ENCODE measurements around the gene RAB11FIP3.

RAB11FIP3 gene

DNA sequence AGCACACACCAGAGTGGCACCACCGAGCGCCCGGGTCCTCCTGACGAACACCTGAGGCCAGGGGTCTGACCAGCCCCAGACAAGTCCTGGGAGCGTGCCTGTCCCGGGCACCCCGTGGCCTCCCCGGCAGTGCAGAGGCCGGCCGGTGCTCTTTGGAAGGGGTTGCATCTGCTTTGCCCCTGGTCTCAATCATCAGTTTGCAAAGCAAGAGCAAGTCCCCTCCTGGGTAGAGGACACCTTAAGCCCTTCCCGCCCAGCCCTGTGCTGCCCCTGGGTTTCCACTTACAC lies 90.4 kb downstream of the RAB11FIP3 start:
- DNase-seq (ENCODE audit: low read depth in 2 of 2), result no peak

DNA sequence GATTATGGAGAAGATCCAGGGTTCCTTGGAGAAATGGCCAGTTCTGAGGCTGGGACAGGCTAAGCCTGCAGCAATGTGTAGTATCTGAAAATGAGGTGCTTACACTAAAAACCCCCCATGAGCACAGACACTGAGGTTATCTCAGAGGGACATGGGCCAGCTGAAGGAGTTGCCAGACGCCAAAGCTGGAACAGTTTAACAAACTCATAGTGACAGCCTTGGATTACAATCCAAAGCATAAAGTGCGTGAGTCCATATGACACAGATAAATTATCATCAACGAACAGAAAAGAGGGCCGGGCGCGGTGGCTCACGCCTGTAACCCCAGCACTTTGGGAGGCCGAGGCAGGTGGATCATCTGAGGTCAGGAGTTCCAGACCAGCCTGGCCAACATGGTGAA lies 90.9 kb downstream of the RAB11FIP3 start:
- DNase-seq (ENCODE audit: low read depth in 2 of 2), result no peak

DNA sequence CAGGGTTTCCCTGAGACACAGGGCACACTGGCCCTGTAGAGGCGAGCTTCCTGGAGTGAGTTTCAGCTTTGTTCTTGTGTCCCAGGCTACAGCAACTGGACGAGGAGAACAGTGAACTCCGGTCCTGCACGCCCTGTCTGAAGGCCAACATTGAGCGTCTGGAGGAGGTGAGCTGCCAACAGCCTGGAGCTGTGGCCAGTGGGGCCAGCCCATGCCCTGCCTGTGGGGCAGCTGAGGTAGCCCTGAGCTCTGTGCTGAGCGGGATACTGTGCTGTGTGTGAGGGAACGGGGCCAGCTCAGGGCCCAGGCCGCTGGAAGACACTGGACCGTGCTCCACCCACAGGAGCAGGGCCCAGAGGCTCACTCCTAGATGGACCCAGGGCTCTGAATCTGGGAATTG lies 93.4 kb downstream of the RAB11FIP3 start:
- DNase-seq (ENCODE audit: low read depth in 2 of 2), result no peak

DNA sequence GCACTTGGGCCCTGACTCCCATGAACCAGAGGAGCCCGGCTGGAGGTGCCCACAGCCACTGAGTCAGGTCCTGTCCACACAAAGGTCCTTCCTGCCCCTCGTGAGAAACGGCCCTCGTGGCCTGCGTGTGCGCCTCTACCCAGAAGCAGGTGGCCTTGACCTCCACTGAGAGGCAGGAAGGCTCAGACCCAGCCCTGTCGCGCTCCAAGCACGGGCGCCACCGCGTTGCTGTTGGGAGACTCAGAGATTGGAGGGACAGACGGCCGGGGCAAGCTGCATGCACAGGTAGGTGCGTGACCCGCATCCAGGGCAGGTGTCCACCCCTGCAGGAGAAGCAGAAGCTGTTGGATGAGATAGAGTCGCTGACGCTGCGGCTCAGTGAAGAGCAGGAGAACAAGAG lies 94.0 kb downstream of the RAB11FIP3 start:
- no peak for DNase-seq (ENCODE audit: low read depth in 2 of 2)

DNA sequence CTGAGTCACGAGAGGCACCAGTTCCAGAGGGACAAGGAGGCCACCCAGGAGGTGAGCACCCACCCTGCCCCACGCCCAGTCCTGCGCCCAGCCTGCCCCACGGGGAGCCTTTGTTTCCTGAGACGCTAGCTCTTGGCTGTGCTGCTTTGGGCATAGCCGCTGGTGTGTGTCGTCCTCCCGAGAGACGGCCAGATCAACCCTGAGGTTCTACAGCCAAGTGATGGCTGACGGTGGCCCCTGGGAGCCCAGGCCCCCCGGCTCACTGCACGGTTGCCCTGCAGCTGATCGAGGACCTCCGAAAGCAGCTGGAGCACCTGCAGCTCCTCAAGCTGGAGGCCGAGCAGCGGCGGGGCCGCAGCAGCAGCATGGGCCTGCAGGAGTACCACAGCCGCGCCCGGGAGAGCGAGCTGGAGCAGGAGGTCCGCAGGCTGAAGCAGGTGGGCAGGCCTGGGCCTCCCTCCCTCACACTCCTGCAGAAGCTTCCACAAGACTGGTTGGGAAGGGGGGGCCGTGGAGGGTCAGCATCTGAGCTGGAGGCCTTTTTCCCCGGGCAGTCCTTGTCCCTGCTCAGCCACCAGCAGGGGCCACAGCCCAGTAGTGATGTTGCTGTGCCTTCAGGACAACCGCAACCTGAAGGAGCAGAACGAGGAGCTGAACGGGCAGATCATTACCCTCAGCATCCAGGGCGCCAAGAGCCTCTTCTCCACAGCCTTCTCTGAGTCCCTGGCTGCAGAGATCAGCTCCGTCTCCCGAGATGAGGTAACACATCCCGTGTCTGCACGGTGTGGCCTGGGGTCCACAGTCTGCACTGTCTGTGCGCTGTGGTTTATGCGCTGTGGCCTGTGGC lies 94.6 kb downstream of the RAB11FIP3 start:
- no peak for DNase-seq (ENCODE audit: low read depth in 2 of 2)

DNA sequence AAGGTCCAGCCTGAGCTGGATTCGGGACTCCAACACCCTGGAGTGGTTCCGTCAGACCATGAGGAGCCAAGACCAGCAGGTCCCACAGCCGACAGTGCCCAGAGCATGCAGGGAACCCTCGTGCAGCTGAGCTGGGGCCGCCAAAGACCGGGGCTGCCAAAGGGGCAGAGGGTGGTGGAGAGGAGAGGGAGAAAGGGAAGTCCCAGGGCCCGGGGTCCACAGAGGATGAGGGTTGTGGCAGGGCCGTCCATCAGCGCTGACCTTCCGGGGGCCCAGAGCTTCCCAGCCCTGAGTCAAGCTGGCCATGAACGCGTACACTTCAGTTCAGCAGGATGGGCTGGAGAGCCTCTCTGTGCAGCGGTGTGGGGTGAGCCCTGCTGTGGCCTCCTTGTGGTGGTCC lies 95.4 kb downstream of the RAB11FIP3 start:
- DNase-seq (ENCODE audit: low read depth in 2 of 2), result no peak

DNA sequence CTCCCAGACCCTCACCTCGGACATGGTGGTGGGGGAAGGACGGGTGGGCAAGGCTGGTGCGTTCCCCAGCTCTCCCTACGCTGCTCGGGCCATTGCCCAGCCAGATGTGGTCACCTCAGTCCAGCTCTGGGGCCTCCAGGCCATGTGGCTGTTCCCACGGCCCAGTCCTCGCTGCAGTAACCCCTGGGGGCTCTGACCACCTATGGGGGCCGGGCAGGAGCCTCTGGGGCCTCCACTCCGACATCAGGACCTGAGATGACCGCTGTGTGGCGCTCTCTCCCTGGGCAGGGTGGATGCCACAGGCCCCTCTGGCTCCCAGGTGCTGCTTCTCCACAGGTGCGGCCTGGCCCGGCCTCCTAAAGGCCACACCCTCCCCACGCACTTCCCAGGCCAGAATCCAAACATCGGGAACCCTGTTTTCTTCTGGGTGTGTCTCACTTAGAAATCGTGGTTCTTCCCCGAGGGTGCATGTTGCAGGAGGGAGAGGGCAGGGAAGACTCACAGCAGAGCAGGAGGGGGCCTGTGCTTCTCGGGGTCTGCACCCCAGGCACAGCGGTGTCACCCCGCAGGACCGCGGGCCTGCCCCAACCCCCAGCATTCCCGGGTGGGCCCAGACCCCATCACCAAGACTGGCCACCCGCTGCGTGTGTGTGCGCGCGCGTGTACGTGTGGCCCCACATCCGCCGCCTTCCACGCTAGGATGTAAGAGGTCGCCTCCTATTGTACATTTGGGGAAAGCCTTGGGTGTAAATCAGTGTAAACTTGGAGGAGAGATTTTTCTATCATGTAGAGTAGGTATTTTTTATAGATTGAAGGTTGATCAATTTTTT lies 96.1 kb downstream of the RAB11FIP3 start:
- no peak for DNase-seq (ENCODE audit: low read depth in 2 of 2)

DNA sequence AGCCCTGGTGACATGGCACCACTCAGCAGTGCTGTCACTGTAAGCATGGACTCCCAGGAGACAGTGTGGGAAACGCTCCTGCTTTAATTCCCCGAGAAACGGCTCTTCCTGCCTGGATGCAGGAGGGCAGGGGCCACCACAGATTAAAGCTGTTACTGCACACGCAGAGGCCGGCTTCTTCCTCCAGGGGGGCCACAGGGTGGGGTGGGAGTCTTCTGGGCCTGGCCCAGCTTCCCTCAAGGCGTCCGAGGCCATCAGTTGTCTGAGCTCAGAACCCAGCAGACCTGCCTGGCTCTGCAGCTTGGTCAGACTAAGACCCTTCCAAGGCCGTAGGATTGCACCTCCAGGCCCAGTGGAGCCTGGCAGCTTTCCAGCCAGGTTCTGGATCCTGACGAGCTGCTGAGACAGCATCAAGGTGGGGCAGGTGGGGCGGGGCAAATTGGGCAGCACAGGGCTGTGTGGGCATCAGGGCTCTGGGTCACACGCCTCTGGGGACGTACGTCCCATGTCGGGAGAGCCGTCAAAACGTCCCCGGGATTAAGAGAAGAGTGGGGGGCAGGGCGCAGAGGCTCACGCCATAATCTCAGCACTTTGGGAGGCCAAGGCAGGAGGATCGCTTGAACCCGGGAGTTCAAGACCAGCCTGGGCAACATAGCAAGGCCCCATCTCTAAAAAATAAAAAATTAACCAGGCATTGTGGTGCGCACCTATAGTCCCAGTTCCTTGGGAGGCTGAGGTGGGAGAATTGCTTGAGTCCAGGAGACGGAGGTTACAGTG lies 97.1 kb downstream of the RAB11FIP3 start:
- DNase-seq (ENCODE audit: low read depth in 2 of 2), result no peak

DNA sequence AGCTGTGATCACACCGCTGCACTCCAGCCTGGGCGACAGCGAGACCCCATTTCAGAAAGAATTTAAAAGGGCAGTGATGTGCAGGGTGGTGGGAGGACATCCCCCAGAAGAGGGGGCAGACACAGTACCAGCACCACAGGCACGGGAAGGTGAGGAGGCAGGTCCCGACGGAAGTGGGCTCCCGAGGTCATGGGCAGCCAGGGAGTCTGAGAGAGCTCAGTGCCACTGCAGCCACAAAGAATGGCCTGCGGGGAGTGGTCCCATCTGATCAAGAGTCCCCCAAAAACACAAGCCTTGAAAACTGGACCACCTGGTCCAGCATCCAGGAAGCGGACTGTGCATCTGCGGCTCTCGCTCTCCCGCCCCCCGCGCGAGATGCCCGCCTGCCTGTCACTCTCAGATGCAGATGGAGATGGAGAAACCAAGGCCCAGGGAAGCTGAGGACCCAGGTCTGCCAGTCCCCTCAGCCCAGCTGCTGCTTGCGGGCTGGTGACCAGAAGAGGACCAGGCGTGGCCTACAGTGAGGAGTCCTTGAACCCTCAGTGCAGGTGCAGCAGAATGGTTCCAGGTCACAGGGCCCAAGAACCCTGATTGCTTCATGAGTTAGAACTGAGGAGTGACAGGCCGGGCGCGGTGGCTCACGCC lies 97.8 kb downstream of the RAB11FIP3 start:
- DNase-seq (ENCODE audit: low read depth in 2 of 2), result no peak

DNA sequence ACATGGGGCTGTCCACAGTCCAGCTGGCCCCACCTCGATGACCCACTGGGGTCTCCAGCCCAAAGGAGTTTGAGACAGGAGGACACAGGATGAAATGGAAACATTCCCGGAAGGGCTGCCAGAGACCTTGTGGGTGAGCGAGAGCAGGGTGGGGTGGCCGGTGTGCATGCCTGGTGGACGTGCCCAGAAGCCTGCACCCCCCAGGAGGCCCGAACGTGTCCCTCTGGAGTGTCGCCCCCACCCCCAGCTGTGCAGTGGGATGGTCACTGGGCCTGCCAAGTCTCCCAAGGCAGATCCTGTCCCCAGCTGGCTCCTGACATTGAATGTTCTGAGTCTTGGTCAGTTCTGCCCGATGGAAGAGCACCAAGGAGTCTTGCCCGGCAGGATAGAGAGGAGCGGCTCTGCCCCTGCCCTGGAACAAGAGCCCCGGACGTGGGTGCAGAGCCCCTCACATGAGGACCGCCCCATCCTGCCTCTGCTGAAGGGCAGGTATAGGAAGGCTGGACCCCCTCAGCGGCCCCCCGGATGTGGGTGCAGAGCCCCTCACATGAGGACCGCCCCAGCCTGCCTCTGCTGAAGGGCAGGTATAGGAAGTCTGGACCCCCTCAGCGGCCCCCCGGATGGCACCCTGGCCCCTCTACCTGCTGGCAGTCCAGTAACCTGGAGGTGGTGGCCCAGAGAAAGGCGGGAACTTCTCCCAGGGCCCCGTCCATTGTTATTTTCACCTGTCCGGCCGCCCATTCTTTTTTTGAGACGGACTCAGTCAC lies 99.0 kb downstream of the RAB11FIP3 start:
- DNase-seq (ENCODE audit: low read depth in 2 of 2), result no peak

DNA sequence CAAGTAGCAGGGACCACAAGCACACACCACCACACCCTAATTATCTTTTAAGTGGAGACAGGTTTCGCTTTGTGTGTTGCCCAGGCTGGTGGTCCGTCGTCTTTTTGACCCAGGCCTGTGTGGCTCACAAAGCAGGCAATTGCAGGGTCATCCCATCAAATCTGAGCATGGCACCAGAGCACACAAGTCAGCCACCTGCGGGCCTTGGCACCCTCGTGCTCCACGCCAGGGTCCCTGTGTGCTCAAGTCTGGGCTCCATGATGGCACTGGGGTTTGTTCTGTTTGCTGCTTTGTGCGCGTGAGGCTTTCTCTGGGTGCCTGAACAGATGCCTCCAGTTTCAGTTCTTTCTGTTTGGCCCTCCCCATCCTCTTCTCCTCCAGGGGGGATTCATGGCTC lies 99.7 kb downstream of the RAB11FIP3 start:
- no peak for DNase-seq (ENCODE audit: low read depth in 2 of 2)

DNA sequence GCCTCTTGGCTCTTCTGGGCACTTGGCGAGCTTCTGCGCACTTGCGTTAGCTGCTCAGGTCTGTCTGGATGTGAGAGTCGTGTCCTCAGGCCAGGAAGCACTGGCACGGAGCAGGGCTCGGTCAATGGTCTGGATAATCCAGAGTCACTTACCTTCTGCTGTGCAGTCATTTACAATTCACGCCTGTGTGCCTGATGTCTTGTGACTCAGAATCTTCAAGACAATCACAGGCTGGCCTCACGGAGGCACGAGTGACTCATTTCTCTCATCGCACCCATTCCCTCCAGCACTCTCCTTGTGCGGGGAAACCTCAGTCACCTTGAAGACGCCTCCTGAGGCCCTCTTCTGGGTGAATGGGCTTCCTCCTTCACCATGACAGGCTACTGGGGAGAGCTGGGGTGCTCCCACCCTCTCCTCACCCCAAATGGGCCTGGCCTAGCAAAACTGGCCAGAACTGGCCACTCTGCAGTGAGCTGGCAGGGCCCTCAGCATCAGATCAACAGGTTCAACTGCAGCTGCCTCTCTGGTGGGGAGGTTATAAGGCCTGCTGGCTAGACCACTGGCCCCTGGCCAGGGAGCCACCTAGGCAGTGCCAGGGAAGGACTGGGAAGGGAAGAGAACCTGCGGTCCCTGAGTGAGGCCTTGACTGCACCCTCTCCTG lies 100.2 kb downstream of the RAB11FIP3 start:
- no peak for DNase-seq (ENCODE audit: low read depth in 2 of 2)

DNA sequence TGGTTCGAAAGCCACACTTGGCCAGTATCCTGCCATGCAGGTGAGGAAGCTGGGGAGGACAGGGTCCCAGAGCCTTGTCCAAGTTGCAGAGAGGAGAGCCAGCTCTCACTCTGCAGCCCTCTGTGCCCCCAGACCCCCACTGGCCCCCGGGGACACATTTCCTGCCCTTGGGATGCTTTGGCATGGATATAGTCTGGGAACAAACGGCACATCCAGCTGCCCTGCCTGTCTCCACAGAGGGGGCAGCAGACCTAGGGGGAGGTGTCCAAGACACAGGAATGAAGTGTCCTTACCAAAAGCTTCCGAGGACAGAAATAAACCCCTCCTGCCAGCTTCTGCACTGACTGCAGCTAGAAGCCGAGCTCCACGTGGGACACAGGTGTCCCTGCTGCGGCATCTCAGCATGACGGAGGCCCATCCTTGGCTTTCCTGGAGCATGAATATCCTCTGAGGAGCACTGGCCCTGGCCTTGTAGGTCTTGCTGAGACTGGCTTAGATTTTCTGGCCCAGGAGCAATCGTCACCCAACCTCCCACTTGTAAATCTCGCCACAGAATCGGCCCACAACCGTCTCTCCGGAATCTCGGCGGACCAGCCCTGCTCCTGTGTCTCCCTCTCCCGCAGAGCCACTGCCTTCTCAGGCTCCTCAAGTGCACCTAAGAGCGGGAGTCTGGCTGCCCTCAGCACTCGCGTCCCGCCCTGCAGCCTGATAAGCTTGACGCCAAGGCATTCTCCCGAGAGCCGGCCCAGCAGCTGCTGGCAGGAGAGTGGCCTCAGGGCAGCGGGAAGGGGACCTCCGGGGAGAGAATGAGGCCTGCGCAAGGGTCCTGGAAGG lies 100.9 kb downstream of the RAB11FIP3 start:
- no peak for DNase-seq (ENCODE audit: low read depth in 2 of 2)

DNA sequence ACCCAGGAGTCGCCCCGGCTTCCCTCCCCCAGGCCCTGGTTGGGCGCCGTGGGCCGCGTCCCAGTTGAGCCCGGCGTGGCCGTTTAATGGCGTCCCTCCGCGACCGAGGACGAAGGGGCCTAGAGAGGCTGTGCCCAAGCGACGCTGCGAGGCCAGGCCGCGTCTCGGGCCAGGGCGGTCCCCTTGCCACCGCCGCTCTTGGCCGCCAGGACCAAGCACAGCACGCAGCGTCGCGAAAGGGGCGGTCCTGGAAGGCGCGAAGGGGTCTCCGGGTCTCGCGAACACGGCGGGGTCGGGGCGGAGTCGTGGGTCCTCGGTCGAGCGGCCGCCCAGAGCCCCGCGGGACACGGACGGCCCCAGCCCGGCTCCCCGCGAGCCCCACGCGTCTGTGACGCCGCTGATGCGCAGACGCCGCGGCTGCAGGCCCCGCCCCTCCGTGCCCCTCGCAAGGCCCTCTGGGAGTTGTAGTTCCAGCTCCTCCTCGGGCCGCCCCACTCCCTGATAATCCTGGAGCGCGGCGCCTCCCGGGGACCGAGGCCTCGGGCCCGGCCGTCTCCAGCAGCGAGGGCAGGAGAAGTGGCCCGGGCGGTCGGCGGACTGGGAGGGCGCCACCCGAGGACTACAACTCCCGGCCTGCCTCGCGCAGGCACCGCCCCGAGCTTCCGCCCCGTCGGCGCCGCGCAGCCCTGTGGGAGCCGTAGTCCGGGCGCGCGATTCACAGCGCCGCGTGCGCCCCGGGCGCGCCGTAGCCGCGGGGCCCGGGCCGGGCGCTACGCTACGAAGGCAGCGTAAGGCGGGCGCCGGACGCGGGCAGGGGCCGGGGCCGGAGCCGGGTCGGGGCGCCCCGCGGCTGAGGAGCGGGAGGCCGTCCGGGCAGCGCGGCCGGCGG lies 101.8 kb downstream of the RAB11FIP3 start, which contains the start of gene CAPN15:
TSS of gene CAPN15 (plus strand) at position 698 of the 889 bp plus-strand sequence. CDS start 19,127 bp downstream, outside the sequence.
- peak; percentile 66 to 77 for DNase-seq (ENCODE audit: low read depth in 2 of 2)

DNA sequence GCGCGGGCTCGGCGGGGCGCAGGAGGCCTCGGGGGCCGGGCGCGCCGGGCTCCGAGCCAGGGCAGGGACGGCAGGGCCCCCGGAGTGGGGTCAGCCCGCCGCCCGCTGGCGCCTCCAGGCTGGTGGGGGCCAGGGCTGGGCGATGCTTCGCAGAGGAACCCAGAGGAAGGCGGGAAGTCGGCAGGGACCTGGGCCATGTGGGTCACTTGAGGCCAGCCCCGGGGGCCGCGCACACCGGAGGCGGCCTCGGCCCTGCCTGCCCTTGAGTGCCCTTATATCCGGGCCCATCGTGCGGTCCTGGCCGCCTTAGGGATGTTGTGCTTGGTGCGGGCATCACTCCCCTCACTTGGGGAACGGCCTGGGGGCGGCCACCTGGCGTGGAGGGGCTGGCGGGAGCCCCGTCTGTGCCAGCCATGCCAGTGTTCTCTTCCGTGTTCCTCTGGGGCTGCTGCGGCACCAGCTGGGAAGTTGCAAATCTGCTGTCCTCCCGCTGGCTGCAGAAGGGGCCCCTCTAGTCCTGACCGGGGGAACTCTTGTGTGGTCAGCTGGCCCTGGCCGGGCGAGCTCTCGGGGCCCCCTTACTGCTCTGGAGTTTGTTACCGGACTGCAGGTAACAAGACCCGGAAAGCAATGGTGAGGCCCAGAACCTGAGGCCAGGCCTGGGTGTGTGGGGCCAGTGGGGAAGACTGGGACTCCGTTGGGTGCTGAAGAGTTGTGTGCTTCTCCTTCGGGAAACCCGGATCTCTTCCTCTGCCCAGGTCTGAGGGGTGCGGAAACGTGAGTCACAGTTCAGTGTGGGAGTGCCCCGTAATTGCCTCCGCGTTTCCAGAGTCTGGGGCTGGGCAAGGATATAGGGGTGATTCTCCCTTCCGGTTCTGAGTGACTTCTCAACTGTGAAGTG lies 102.9 kb downstream of the RAB11FIP3 start:
- DNase-seq (ENCODE audit: low read depth in 2 of 2), result no peak

DNA sequence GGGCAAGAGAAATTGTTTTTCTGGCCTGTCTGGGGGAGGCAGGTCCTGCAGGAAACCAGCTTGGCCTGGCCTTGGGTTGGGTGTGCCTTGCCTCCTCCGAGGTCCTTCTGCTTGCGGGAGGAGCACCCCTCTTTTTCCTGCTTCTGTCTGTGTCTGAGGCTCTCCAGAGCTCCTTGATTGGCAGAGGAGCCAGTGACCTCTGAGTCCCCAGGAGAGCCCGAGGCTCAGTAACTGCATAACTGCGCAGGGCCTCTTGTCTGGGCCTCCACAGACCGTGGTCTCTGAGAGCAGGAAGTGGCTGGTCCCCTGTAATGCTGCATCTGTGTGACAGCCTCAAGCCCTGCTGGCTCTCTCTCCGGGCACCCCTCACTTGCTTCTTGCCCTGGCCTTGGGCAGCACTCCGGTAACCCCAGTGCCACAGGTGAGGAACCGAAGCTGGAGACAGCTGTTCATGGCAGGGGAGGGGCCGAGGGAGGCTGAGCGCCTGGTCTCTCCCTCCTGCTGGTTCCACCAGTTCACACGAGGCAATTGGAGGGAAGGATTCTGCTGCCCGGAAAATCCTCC lies 103.6 kb downstream of the RAB11FIP3 start:
- DNase-seq (ENCODE audit: low read depth in 2 of 2), result no peak

Measured in stimulated activated CD8-positive, alpha-beta memory T cell treated with anti-CD3 and anti-CD28 coated beads, Interleukin-7, amount 100 ng/mL, for 1 hour (primary cell).